Colonic mucosa (tissue), 4 donors: Measurements from ENCODE around the gene MLKL. TPM values are rescaled to one million over a fixed set of nuclear protein-coding genes. Genes with fewer than 3 reads are reported as not detected.

Source experiments
- DNase-seq: peaks from one replicate; pipeline ENCODE4 v3.0.0-alpha.2; 2020
- H3K27ac ChIP-seq: fragments of 200-600 bp; one replicate; pipeline ENCODE4 v1.8.0; 2021
- H3K27me3 ChIP-seq: fragments of 200-600 bp; one replicate; pipeline ENCODE4 v1.8.0; 2021
- H3K36me3 ChIP-seq: fragments of 200-600 bp; one replicate; pipeline ENCODE4 v1.8.0; 2021
- H3K4me1 ChIP-seq: fragments of 200-600 bp; one replicate; pipeline ENCODE4 v1.8.0; 2021; ENCODE audit warnings: mild to moderate bottlenecking
- H3K4me3 ChIP-seq: fragments of 200-600 bp; one replicate; pipeline ENCODE4 v1.8.0; 2021
- H3K9ac ChIP-seq, 2 donors: one replicate each; pipeline ENCODE4 v1.7.0; 2013; ENCODE audit warnings: control low read depth in 2 of 2, low read depth in 2 of 2, low read length in 2 of 2
- H3K9me3 ChIP-seq: fragments of 200-600 bp; one replicate; pipeline ENCODE4 v1.8.0; 2021
- intact Hi-C: fragments of 100-400 bp; cut with DNase I; formaldehyde crosslinking; loops from one replicate; pipeline ENCODE4 v1.14.1; 2022
- total RNA-seq, 2 donors: library from RNA; stranded (reverse); fragmentation: NEBNext Ultra II Directional in 1 of 2; extraction: Animal tissue kit (Norgen Biotek cat#: 25700) in 1 of 2; gene quantifications; one replicate each; pipeline ENCODE4 v1.2.1, GENCODE V29; 2021
- TF ChIP-seq, protein P1 (sequence below): fragments of 200-600 bp; IDR thresholded peaks from one replicate; pipeline ENCODE4 v1.8.0; 2022; ENCODE audit warnings: antibody characterized with exemption, mild to moderate bottlenecking
- donor health status: healthy.
- donor health status: DM: no; HTN: no; CAD: no.
- donor health status: DM: no; HTN: no; CAD: no.

The MLKL gene
- total RNA-seq, 2 donors from 2014 or later: 13.9 to 25.1 TPM

DNA sequence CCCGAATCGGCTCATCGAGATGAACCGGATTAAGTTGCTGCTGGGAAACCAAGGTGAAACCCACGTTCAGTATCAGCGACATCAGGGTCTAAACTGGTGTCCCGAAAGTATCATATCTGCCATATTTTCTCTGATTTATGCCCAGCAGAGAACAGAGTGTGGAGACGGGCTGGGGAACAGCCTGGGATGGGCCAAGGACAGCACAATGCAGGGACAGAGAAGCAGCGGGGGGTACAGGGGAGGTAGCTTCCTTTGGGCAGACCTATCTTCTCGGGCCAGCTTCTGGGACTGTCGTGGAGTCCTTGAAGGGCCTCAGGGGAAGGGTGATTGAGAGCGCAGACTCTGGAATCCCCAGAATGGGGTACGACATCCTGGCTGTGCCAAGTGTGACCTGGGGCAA lies 17.5 kb upstream of the MLKL start:
- H3K27me3 ChIP-seq: no peaks in the 10 kb centered on the region
- no peak overlapping the region for H3K27ac ChIP-seq
- H3K4me1 ChIP-seq: no peaks in the 10 kb centered on the region
- TF ChIP-seq, protein P1, sequence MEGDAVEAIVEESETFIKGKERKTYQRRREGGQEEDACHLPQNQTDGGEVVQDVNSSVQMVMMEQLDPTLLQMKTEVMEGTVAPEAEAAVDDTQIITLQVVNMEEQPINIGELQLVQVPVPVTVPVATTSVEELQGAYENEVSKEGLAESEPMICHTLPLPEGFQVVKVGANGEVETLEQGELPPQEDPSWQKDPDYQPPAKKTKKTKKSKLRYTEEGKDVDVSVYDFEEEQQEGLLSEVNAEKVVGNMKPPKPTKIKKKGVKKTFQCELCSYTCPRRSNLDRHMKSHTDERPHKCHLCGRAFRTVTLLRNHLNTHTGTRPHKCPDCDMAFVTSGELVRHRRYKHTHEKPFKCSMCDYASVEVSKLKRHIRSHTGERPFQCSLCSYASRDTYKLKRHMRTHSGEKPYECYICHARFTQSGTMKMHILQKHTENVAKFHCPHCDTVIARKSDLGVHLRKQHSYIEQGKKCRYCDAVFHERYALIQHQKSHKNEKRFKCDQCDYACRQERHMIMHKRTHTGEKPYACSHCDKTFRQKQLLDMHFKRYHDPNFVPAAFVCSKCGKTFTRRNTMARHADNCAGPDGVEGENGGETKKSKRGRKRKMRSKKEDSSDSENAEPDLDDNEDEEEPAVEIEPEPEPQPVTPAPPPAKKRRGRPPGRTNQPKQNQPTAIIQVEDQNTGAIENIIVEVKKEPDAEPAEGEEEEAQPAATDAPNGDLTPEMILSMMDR: no peak
- H3K36me3 ChIP-seq: no peaks in the 10 kb centered on the region
- no peak for DNase-seq
- no peaks in the 10 kb centered on the region for H3K9me3 ChIP-seq
- H3K9ac ChIP-seq: no peak overlapping the region
- H3K4me3 ChIP-seq: no peak overlapping the region
- intact Hi-C loops: no loop called here

- no peaks in the 10 kb centered on the region for H3K4me1 ChIP-seq
- no peaks in the 10 kb centered on the region for H3K9me3 ChIP-seq
- no peak for DNase-seq
- H3K36me3 ChIP-seq: no peaks in the 10 kb centered on the region
- TF ChIP-seq, protein P1: no peak
- no peak overlapping the region for H3K9ac ChIP-seq
- H3K4me3 ChIP-seq: no peak overlapping the region
- H3K27me3 ChIP-seq: no peaks in the 10 kb centered on the region
- intact Hi-C loops: no loop called here
- no peak overlapping the region for H3K27ac ChIP-seq
These were observed 16.7 kb upstream of the MLKL start for GRCh38 chr16:74717367-74717766.

- intact Hi-C loops: no loop called here
- H3K27ac ChIP-seq: no peak overlapping the region
These were observed 15.7 kb upstream of the MLKL start for GRCh38 chr16:74716355-74716754.

GRCh38 chr16:74713876-74714275 lies 13.2 kb upstream of the MLKL start:
- Histone ChIP-seq H3K4me3 (no peak overlapping the region), H3K4me1 (no peaks in the 10 kb centered on the region), H3K27me3 (no peaks in the 10 kb centered on the region), H3K36me3 (no peaks in the 10 kb centered on the region), H3K27ac (no peak overlapping the region), H3K9ac (no peak overlapping the region), H3K9me3 (no peaks in the 10 kb centered on the region)
- TF ChIP-seq, protein P1: no peak
- no peak for DNase-seq
- intact Hi-C loops: no loop called here

More at GRCh38 chr16:74716355-74716754, 15.7 kb upstream of the MLKL start:
- TF ChIP-seq, protein P1: no peak
- no peaks in the 10 kb centered on the region for H3K4me1 ChIP-seq
- H3K9ac ChIP-seq: no peak overlapping the region
- no peaks in the 10 kb centered on the region for H3K9me3 ChIP-seq
- no peak overlapping the region for H3K4me3 ChIP-seq
- no peak for DNase-seq
- no peaks in the 10 kb centered on the region for H3K27me3 ChIP-seq
- no peaks in the 10 kb centered on the region for H3K36me3 ChIP-seq

GRCh38 chr16:74713325-74713724 lies 12.7 kb upstream of the MLKL start:
- no peak for DNase-seq
- H3K4me3 ChIP-seq: no peak overlapping the region
- no peaks in the 10 kb centered on the region for H3K36me3 ChIP-seq
- TF ChIP-seq, protein P1: no peak
- no peak overlapping the region for H3K27ac ChIP-seq
- H3K9me3 ChIP-seq: no peaks in the 10 kb centered on the region
- no peak overlapping the region for H3K9ac ChIP-seq
- intact Hi-C loops: no loop called here
- no peaks in the 10 kb centered on the region for H3K4me1 ChIP-seq
- no peaks in the 10 kb centered on the region for H3K27me3 ChIP-seq

- no peaks in the 10 kb centered on the region for H3K9me3 ChIP-seq
- H3K36me3 ChIP-seq: no peaks in the 10 kb centered on the region
- no peak for DNase-seq
- H3K27me3 ChIP-seq: no peaks in the 10 kb centered on the region
- TF ChIP-seq, protein P1: no peak
- H3K27ac ChIP-seq: no peak overlapping the region
- H3K4me1 ChIP-seq: no peaks in the 10 kb centered on the region
- H3K4me3 ChIP-seq: no peak overlapping the region
- no peak overlapping the region for H3K9ac ChIP-seq
- intact Hi-C loops: no loop called here
These were observed 11.3 kb upstream of the MLKL start for GRCh38 chr16:74711938-74712337.
